NCI-H2029 (cell line): Measurements from ENCODE around the gene VAV2.

Source experiments
- DNase-seq: peaks from one replicate; lab custom pipeline; 2025; lab: John Stamatoyannopoulos, UW

The VAV2 gene

GRCh38 chr9:133780962-133781827 lies 210.9 kb downstream of the VAV2 start:
- DNase-seq: no peak

GRCh38 chr9:133780404-133780945 lies 211.6 kb downstream of the VAV2 start:
- no peak for DNase-seq

- DNase-seq: no peak
These were observed 212.4 kb downstream of the VAV2 start for GRCh38 chr9:133779516-133780403.

GRCh38 chr9:133779081-133779480 lies 213.0 kb downstream of the VAV2 start:
- no peak for DNase-seq

- DNase-seq: no peak
These were observed 213.6 kb downstream of the VAV2 start for GRCh38 chr9:133778336-133779013.

GRCh38 chr9:133777871-133778270 lies 214.3 kb downstream of the VAV2 start:
- DNase-seq: no peak

- no peak for DNase-seq
These were observed 214.9 kb downstream of the VAV2 start for GRCh38 chr9:133777068-133777791.

GRCh38 chr9:133775951-133776905 lies 215.9 kb downstream of the VAV2 start:
- DNase-seq: no peak

- DNase-seq: no peak
These were observed 216.8 kb downstream of the VAV2 start for GRCh38 chr9:133775291-133775690.

GRCh38 chr9:133774799-133775198 lies 217.3 kb downstream of the VAV2 start:
- no peak for DNase-seq

- no peak for DNase-seq
These were observed 218.1 kb downstream of the VAV2 start for GRCh38 chr9:133773889-133774655.

GRCh38 chr9:133772581-133772980 lies 219.5 kb downstream of the VAV2 start:
- DNase-seq: no peak

- DNase-seq: no peak
These were observed 220.3 kb downstream of the VAV2 start for GRCh38 chr9:133771486-133772482.

GRCh38 chr9:133770076-133770777 lies 221.9 kb downstream of the VAV2 start:
- DNase-seq: no peak

- DNase-seq: no peak
These were observed 222.5 kb downstream of the VAV2 start for GRCh38 chr9:133769511-133770075.

- DNase-seq: no peak
These were observed 223.1 kb downstream of the VAV2 start for GRCh38 chr9:133768859-133769510.
